GM18498 (cell line): Measurements from ENCODE around the gene AP1G2.

ENCODE experiments used
- ATAC-seq: cut with Tn5 transposase; IDR thresholded peaks from one replicate; pipeline ENCODE4 v1.9.1; 2021; ENCODE audit warnings: mild to moderate bottlenecking, moderate library complexity; ENCODE audit not compliant: unreplicated experiment

AP1G2 gene

DNA sequence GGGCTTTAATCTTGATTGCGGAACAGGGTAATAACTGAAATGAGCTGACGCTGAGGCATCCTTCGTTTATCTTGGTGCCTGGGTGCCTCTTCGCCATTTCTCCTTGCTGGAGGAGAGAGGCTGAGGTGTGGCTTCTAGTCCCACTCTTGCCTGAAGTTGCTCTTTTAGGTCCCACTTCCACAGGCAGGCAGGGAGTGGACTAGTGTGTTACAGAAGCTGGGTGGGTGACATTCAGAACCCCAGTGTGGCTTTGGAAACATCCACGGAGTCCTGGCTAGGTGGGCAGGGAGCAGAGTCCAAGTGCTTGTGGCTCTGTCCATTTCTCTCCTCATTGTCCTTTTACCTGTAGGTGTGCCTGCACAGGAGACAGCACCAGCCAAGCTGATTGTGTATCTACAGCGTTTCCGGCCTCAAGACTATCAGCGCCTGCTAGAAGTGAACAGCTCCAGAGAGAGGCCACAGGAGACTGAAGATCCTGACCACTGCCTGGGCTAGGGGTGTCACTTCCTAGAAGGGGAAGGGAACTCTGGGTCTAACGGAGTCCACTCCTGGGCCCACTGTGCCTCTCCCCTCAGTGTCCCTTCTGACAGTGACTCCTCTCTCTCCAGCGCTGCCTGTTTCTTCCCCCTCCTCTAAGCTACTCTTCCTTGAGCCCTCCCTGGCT, 9.1 kb downstream of the AP1G2 start:
- ATAC-seq = no peak

DNA sequence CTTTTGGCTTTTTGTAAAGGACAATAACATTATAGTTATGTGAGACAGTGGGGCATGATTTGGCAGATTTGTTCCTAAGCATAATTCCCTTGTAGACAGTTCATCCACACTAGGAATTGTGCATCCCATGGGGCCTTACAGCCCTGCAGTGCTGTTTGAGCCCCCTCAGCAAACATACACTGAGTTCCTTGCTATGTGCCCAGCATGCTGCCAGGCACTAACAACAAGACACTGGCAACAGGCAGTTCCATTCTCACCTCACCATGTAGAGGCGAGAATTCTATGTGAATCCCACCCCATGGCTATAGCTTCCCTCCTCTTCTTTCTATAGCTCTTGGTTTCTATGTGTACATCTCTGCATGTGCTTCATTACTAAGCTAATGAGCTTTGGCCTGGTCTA, 9.6 kb downstream of the AP1G2 start:
- no peak for ATAC-seq

DNA sequence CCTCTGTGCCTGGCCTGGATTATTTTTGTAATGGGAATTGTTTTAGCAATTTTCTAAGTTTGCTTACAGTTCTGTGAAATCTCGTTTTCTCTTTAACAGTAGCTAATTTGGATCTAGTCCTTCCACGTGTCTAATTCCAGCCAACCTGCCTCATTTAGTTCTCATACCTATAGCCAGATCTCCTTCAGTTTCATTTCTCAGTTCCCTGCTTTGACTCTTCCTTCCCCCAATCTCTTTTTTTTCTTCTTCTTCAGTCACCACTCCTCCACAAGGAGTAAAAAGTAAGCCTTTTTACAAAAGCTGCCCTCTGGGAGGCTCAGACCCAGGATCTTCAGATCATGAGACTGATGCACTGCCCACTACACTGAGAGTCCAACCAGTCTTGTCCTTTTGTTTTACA, 10.1 kb downstream of the AP1G2 start:
- ATAC-seq = no peak

DNA sequence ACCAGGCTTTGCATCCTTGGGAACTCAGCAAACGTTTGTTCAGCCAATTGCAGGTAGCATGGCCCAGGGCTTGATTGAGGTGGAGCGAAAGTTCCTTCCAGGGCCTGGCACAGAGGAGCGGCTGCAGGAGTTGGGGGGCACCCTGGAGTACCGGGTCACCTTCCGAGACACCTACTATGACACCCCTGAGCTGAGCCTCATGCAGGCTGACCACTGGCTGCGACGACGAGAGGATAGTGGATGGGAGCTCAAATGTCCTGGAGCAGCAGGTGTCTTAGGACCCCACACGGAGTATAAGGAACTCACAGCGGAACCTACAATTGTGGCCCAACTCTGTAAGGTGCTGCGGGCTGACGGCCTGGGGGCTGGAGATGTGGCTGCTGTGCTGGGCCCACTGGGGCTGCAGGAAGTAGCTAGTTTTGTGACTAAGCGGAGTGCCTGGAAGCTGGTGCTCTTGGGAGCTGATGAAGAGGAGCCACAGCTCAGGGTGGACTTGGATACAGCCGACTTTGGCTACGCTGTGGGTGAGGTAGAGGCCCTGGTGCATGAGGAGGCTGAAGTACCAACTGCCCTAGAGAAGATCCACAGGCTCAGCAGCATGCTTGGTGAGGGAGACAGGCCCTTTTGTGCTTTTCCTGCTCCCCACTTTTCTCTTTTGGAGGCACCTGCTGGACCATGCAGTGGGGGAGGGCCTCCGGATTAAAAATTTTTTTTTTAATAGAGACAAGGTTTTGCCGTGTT, 10.7 kb downstream of the AP1G2 start:
- no peak for ATAC-seq

DNA sequence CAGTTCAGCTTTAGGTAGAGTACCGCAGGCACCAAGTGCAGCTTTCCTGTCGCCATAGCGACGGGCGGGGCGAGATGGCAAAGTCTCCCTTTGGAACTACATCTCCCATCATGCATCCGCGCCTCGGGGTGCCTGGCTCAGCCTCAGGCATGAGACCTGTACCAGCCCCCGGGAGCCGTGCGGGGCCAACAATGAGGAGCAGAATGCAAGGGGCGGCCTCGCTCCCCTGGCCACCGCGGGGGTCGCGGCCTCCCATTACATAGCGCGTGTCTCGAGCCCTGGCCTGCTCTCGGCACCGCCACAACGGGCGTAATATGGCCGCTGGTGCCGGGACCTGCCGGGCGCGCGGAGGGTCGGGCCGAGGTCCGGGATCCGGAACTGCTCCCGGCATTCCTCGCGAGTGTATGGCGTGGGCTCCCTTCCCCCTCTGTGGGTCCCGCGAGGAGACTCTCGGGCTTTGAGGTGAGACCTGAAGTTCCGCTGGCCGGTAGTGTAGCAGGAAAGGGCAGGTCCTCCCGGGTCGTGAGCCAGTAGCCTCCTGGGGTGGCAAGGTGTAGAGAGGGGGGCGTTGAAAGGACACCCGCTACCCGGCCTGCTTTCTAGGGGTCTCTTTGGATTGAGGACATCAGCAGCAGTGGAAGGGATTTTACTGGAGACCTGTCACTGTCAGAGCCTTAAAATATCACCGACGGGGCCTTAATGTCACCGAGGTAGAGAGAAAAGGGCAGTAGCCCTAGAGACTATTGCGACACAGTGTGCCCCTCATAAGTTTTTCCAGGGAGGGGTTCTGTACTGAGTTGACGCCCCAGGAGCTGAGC, 11.5 kb downstream of the AP1G2 start, which contains the start of gene THTPA:
Gene THTPA (plus strand): TSS at position 390 of the 818 bp plus-strand sequence. CDS start 487 bp downstream, outside the sequence.
- ATAC-seq = peak; percentile 88

DNA sequence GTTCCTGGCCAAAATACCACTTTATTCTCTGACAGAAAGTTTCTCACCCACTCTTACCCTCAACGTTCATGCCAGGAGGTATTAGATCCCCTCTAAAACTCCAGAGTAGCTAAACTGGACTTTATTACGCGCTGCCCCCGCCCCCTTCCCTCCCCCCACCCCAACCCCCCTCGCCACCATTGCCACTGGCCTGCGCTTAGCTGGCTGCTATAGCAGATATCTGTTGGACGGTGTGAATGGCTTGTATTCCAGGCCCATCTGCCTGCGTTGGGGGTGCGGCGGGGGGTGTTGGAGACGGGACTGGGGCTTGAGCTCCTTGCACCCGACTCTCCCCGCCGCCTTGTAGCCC, 12.1 kb downstream of the AP1G2 start:
- ATAC-seq = no peak

DNA sequence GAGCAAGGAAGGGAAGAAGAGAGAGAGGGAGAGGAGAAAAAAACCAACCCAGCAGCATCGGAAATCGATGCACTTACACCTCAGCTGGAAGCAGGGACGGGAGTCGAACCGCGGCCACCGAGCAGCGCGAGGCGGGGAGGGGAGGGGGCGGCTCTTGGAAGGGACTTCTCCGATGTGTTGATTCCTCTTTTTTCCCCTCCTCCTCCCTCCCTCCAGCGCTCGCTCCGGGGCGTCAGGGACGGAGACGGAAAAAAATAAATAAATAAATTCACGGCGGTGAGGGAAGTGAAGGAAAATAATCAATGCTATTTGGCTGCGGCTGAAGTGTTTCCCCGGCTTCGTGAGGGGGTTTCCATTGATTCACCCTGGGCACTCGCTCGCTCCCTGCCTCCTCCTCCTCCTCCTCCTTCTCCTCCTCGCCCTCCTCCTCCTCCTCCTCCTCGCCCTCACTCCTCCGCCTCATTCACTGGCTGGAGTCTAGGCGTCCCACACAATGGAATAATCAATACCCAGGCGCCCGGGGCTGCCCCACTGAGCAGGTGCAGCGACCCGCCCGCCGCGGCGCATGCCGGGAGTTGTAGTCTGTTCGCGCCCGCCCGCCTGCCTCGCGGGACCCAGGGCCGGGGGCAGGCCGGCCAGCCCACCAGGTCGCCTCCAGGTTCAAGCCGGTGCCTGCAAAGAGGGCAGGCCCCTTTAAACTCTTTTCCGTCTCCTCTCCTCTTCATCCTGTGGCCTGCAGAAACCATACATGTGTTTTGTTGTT, 16.1 kb downstream of the AP1G2 start, which contains the start of gene ZFHX2:
Gene ZFHX2 (minus strand): TSS at position 500 of the 763 bp plus-strand sequence. CDS start 16,440 bp downstream, outside the sequence.
- peak; percentile 51 for ATAC-seq

DNA sequence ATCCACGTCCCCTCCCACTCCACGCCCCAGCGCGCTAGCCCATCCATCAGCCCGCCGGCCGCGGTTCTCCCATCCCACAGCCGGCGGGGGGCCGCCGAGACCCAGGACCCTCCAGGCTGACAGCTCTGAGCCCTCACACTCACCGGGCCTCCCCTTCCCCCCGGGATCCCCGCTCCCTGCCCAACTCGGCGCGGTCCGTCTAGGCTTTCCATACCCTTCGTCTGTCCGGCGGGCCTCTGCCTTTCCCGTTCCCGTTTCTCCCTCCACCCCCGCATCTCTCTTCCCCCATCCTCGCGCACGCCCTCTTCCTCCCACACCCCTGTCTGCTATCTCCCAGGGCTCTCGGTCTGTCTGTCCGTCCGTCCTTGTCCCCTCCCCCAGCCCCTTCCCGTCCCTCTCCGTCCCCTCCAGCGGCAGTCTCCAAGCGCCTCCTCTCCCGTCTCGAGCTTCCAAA, 16.8 kb downstream of the AP1G2 start:
- ATAC-seq = no peak

DNA sequence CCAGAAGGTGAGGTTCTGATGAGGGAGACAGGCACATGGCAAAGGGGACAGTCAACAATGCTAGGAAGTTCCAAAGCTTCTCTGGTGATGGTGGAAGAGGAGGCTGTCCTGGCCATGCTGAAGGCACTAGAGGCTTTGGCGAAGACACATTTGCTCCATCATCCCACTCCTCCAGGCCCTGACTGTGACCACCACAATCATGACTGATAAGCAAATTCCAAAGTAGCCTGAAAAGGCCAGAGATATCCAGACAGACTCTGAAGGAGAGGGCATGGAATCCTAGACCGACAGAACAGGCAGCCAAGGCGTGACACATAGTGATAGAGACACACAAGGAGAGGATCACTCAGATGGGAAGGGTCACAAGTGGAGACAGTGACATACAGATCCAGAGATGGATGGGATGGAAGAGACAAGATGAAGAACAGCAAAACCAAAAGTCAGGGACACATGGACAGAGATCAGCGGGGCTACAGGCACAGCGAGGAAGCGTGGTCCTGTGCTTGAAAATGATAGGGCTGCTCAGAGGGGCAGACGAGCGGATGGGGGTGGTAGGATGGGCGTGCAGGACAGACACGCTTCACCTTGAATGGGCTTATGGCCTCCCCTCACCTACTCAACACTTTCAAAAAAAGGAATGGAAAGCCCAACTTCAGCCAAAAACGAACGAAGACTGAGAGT, 17.3 kb downstream of the AP1G2 start:
- ATAC-seq = no peak

DNA sequence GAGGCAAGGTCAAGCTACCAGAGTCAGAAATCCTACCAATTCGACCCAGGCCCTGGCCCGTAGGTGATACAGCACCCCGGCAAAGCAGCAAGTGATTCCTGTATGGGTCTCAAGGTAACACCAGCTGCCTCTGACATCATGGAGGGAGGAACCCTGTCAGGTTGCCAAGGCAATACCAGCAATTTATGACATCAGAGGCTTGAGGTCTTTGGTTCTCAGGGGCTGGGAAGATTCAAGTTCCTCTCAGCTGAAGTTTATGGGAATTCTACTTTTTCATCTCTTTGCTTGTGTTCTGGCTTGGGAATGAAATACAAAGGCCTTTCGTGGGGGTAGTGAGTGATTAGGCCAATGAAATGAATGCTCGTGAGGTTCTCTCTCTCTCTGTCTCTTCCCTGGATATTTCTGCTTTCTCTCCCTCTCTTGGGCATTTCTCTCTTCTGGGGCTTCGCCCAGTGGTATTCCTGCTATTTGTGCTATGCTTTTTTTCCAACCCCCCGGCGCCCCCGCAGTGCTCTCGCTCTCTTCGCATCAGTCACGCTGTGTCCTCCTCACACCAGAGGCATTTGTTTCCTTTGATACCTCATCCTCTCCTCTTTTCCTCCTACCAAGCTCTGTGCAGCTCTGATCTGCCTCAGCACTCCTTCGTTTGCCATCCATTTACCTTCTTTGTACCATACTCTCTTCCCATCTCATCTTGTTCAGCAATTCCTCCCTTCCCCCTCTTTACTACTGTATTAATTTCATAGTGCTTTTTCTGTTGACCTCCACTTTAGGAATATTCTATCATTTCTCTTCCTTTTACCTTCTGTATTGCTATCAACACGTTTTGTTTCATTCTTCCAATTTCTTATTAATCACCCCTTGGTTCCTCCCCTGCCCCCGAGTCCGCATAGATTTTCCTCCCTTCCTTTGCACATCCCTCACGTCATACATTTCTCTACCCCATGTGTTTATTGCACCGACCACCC, 19.0 kb downstream of the AP1G2 start:
- ATAC-seq = no peak

DNA sequence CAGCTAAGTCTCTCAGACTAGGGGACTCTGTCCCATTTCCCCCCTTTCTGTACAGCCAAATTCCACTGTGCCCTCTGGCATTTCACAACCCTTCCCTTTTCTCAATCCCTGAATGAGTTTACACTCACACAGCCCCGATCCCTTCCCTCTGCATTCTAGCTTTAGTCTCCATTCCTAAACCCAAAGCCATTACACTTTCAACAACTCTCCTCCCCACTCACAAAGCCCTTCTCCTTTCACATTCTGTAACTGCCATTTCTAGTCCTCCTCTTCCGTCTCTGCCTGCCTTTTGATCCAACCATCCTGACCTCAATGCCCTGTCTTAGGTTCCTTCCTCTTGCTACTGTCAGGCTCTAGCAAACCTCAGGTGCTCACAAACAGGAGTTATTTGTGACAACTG, 19.7 kb downstream of the AP1G2 start:
- no peak for ATAC-seq

DNA sequence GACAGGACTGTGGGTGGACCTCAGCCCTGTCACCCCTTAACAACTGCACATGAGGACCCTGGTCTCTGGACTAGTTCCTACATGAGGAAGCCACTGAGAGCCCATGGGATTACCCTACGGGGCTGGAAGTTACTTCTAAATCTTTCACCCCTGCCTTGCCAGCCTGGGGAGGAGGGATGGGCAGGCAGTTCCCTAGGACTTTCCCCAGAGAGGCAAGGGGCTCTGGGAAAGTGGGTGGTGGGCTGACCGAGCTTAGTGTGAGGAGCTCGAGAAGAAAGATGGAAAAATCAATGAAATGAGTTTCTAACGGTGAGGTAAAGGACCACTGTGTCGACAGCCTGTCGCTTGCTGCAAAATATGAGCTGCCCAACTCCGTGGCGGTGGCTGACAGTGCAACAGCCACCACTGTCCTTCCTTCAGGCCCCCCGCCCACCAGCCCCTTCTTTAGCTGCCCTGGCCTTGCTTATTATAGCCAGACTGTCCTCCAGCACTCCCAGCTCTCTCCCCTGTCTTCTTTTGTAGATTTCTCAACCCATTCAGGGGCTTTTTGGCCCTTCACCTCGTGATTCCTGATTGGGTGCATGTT, 21.0 kb downstream of the AP1G2 start:
- ATAC-seq = no peak

DNA sequence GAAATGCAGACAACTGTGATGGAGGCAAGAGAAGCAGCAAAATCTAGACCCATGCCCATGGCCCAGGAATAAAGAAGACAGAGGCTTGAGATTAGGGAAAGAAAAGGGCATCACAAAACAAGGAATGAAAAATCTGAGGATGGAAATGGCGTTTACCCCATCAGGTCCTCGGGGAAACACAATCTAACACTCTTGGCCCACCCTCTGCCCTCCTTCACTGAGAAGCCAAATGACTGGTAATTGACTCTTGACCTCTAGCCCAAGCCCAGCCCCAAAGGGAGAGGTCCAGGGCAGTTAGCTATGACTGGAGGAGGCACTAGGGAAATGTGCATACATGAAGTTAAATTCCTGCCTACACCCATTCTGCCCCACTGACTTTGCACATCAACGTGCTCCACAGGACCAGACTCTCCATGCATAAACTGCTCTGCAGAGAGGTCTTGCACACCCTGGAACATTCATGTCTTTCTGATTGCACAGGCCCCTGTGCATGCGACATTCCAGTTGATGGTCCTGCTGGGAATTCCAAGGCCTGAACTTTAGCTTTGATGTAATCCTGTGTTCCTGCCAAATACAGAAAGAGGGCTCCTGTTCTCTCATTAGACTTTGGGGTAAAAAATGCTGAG, 21.7 kb downstream of the AP1G2 start:
- no peak for ATAC-seq

DNA sequence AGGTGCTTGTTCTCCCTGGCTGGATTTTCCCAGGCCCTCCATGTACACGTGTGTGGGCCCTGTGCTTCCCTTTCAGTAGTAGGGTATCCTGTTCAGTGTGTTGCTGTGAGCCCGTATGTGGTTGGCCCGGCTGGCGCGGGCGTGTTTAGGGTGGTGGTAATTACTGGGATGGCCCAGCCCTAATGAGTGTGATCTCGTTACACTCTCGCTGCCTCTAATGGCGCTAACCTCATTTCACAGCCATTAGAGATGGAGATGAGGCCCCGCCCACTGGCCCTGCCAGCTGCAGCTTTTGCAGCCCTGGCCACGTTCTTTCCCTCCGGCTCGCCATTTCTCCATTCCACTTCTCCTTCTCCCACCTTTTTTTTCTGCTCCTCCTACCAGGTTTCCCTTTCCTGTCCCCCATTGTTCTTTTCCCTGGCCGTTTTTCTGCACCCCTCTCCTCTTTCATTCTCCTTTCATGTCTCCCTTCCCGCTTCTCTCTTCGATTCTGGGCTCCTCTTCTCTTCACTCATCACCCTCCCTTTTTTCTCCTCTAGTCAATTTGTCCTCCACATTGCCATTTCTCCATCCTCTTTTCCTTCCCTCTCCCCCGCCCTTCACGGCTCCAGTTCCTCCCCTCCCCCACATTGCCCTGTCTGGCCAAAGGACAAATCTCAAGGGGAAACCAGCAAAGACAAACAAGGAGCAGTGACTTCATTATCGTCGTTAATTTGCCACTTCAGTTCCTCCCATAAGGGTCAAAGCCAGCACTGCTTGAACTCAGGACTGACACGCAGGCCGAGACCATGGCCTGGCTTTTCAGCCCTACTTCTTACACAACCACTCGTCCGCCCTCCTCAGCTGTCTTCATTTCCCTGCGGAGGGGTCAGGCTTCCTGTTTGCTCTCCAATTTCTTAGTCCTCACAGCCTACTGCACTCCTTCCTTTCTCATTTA, 22.8 kb downstream of the AP1G2 start:
- no peak for ATAC-seq

DNA sequence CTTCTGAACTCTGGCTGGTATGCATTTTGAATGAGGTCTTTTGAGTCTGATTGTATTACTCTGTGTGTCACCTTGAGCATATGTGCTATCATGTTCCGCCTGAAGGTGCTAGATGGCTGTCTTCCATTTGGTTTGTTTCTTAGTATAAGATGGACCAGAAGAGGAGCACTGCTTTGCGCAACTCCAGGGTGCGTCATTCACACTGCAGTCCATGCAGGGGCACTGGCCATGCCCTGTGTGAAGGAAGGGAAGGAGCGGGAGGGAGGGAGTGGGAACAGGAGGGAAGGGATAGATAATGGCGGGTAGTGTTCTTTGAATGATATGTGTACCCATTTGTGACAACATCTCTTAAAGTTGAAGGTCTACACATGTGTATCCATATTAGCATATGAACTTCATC, 24.2 kb downstream of the AP1G2 start:
- ATAC-seq = no peak

DNA sequence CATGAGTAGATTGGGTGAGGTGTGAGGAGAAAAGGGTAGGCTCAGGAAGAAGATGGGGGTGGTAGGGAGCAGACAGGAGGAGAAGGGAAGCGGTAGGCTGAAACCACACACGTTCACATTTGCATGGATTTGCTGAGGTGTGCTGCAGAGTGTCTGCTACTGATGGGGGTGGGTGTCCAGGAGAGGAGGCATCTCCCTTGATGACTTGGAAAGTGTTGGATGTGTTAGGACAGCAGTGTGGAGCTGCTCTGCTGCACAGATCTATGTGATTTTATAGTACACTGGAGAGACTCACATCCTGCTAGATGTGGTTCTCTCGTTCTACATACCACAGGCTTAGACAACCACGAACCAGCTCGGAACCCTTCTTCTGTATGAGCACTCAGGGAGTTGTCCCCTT, 25.3 kb downstream of the AP1G2 start:
- ATAC-seq = no peak

DNA sequence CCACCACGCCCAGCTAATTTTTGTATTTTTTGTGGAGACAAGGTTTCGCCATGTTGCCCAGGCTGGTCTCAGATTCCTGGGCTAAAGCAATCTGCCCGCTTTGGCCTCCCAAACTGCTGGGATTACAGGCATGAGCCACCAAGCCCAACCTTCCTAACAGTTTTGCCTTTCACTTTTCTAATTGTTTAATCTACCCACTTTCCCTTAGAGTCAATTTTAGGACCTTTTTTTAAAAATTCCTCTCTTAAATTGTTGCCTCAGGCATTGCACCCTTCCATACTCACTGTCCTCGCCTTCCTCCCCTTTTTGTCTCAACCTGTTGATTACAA, 27.5 kb downstream of the AP1G2 start:
- no peak for ATAC-seq
